GM18867 (cell line): ENCODE data around the gene SSB.
A peak's percentile ranks its signal among the peaks of the same experiment; 100 is the strongest.
"Not testable (repeated sequence)": the region's sequence is repeated elsewhere in the genome, so short reads cannot be mapped to it uniquely, and the experiment has no call there.

Experiments used
- ATAC-seq: cut with Tn5 transposase; IDR thresholded peaks from one replicate; pipeline ENCODE4 v1.9.1; 2021; ENCODE audit warnings: mild to moderate bottlenecking, moderate library complexity; ENCODE audit not compliant: unreplicated experiment

SSB gene

DNA sequence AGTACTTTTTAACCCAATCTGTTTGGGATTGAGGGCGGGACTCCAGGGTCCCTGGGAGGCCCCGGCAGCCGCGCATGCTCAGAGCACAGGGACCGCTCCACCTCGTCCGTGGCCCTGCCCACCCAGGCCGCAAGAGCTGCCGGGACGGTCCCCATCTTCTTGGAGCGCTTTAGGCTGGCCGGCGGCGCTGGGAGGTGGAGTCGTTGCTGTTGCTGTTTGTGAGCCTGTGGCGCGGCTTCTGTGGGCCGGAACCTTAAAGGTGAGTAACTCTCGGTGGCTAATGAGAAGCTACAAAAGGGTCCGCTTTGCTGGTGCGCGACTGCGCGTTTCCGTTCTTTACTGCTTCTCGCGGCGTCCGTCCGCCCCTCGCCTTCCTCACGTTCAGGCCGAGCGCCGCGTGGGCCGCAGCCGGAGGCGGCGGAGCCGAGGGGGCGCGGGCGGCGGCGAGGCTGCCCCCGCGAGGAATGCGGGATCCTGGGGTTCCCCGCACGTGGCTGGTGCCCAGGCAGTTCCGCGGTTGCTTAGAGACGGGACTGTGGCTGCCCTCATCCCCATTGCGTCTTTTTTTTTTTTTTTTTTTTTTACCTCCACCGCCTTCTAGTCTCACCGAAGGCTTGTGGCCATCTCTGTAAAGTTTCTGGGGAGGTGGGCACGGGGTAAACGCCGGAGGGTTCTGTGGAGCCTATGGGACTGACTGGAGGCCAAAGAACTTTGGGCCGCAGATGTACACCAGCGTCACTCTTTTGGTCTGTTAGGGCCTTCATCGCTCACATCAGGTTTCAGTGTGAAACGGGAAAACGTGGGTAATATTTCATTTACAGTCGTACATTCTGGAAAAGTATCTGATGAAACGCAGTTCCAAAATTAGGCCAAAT, at the start of gene SSB:
Gene SSB, plus strand, starts transcription at position 154 of the 875 bp plus-strand sequence. CDS start 2,090 bp downstream, outside the sequence.
- ATAC-seq: peak; percentile 97

GRCh38 chr2:169752752-169753151, 45.9 kb upstream of the SSB start:
- ATAC-seq: no peak

DNA sequence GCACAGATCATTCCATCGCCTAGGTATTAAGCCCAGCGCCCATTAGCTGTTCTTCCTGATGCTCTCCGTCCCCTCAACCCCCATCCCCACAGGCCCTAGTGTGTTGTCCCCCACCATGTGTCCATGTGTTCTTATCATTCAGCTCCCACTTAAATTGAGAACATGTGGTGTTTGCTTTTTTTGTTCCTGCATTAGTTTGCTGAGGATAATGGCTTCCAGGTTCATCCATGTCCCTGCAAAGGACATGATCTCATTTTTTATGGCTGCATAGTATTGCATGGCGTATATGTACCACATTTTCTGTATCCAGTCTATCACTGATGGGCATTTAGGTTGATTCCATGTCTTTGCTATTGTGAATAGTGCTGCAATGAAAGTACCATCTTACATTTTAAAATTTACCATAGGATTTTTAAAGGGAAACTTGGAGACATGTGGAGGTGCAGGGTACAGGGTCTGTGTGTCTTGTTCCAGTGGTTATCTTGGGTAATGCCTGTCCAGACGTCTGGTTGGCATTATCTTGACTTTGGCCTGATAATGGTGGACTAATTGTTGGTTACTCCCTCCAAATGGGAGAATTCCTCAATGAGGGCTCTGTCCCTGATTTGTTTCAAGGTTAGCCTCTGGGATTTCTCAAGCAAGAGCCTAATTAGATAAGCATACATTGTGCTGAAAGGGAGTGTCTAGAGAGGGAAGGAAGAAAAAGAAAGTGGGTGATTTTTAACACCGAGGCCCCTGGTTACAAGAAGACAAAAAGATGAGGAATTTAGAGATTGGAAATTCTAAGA, 43.4 kb upstream of the SSB start:
- no peak for ATAC-seq

- ATAC-seq: no peak
Observed at GRCh38 chr2:169756342-169756741, 42.3 kb upstream of the SSB start.

DNA sequence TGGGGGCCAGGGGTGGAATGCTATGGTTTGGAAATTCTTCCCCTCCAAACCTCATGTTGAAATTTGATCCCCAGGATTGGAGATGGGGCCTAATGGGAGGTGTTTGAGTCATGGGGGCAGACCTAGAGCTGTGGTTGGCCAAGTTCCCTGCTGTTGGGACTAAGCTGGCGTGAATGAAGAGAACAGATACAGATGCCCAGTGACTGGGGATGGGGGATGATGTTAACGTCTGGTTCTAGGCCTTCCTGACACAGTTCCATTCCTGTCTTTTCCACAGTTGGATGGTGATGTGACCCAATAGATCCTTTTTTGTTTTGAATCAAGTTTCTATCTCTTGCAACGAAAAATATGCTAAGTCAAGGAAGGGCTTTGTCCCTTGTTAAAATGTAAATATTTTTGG, 41.3 kb upstream of the SSB start:
- ATAC-seq: no peak

DNA sequence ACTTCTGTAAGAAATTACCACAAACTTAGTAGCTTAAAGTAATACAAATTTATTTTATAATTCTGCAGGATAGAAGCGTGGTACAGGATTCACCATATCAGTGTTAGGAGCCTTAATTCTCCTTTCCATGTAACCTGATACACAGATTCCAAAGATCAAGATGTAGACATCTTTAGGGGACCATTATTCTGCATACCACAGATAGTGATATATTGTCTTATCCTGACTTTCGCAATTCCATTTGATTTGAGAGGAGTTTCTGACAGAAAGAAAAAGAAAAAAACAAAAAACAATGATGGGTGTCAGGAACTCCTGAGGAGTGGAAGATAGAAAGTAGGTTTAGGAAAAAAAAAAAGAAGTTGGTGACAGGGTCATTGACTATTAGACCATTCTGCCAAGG, 40.9 kb upstream of the SSB start:
- ATAC-seq: no peak

- ATAC-seq: peak; percentile 62
Observed at GRCh38 chr2:169759987-169760386, 38.7 kb upstream of the SSB start.

DNA sequence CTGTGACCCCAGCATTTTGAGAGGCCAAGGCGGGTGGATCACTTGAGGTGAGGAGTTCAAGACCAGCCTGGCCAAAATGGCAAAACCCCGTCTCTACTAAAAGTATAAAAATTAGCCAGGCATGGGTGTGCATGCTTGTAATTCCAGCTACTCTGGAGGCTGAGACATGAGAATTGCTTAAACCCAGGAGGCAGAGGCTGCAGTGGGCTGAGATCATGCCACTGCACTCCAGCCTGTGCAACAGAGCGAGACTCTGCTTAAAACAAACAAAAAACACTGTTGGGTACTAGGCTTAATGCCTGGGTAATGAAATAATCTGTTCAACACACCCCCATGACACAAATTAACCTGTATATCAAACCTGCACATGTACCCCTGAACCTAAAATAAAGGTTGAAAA, 37.9 kb upstream of the SSB start:
- ATAC-seq: not testable (repeated sequence)

DNA sequence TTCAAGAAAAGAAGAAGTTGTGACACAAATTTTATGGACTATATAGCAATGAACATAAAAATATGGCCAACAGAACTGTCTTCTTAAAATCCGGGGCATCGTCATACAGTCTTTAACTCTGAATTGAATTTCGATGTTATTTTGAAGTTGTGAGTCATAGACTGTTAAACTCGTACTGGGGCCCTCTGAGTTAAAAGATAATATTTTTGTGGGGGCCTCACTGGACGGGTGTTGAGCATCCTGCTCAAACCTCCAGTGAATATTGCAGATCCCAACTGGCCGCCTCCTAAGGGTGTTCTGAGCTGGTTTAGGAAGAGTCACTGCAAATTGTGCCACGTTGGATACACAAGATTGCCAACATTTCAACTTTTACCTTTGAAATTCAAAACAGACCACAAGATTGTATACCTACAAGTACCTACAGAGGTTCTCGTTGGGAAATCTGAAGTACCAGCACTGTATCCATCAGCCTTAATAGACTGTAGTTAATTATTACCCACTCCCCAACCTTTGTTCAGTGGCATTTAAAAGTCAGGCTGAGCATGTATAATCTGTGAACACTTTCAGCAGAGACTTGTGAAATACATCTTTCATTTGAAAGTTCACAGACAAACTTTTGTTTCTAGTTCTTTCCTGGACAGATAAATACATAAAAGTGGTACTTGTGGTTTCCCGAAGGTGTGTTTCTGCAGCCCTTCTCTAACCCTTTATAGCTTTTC, 37.3 kb upstream of the SSB start:
- ATAC-seq: no peak

GRCh38 chr2:169761970-169762292, 36.7 kb upstream of the SSB start:
- no peak for ATAC-seq

- ATAC-seq: no peak
Observed at GRCh38 chr2:169765523-169765922, 33.1 kb upstream of the SSB start.

DNA sequence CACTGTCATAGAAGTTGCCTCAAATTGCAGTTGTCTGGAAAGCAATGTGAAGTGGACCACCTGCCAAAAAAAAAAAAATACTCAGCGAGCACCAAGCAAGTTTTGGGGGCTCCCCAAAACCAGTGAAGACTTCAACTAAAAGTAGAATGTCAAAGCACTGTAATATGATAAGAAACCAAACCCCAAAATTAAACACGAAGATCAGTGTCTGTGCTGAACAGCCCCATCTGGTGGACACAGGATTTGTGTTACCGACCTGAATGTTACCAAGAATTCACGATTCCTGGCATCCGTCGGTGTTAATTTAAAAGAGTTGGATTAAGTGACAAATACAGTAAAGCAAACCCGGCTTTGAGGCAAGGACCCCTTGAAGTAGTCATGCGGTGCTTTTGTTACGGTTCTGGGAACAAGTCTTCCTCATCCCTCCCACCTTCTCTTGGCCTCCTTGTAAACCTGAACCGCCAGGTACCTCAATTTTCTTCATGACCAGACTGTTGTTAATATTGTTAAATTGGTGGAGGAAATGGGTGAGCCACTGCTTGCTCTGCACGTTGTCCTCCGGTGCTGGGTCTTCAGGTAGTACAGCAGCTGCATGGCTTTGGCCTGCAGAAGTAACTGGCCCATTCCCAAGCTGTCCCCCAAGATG, 31.3 kb upstream of the SSB start:
- ATAC-seq: no peak

DNA sequence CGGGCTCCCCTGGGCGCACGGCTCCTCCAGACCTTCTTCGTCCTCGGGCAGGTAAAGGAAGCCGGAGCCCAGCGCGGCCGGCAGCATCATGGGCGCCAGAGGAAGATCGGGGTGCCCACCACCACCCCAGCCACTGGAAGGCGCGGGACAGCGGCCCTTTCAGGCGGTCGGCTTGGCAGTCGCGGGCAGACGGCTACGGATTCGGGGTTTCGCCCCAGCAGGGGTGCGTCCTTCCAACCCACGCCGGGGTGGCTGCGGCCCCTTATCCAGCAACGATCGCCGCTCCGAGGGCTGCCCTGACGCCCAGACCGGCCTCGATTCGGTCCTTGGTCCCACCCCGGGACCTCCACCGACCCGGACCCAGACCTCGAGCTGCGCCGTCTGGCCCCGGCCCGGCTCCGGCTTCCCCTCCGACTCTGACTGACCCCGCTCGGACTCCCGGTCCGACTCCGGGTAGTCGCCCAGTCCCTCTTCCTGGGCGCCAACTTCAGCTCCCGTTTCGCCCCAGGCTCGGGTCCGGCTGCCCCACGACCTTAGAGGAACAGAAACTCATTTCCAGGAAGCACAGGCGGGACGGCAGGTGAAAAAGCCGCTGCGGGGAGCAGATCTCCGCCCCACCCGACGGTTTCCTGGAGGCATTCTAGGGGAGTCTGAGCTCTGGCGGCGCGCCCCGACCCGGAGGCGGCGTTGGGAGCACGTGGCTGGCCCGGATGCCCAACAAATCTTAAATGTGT, 30.2 kb upstream of the SSB start:
- no peak for ATAC-seq

GRCh38 chr2:169771021-169771420, 27.6 kb upstream of the SSB start:
- no peak for ATAC-seq

GRCh38 chr2:169771612-169772011, 27.1 kb upstream of the SSB start:
- ATAC-seq: no peak

GRCh38 chr2:169772651-169773050, 26.0 kb upstream of the SSB start:
- ATAC-seq: no peak

DNA sequence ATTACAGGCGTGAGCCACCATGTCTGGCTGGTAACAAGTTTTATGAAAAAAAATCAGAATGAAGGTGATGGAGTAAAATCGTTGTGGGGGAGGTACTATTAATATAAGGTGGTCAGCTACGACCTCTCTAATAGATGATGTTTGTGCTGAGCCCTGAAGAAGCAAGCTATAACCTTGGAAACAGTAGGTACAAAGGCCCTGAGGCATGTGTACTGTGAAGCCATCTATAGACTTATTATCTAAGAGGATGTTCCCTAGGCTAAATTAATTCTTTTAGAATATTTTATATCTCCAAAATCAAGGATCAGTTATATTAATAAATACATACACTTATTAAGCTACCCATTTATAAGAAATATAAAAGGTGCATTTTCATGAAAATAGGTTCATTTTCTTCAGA, 23.3 kb upstream of the SSB start:
- ATAC-seq: no peak

- no peak for ATAC-seq
Observed at GRCh38 chr2:169775765-169776164, 22.9 kb upstream of the SSB start.

DNA sequence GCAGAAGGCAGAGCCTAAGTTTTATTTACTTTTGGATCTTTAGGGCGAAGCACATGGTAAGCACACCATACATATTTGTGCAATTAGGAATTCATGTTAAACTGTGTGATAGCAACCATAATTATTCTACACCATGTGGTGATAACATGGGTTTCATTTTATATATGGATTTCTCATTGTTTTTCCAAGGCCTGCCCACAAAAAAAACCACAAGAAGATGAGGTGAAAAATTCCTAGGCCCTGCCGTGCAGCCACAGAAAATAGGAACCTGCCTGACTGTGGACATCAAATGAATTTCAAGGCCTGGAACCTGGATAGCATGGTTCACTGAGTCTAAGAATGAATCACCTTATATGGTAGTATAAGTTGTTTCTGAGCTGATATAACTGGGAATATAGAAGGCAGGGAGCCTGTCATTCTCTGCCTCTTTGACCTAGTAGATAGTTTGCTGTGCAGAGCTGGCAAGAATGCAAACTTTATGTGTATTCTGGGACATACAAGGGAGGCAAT, 22.4 kb upstream of the SSB start:
- ATAC-seq: no peak

DNA sequence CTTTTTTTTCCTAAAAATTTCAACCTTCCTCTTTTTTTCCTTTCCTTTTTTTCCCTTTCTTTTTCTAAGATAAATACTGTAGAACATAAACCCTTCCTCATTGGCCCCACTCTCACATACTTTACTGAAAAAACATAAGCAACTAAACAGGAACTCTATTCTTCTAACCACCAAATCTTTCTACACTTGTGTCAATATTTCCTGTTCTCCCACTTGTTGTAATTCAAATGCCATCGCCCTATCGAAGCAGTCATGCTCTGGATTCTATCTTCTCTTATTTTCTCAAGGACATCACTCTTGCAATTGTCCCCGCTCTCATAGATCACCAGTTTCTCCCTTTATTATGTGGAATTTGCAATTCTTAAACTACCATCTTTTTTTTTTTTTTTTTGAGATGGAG, 20.2 kb upstream of the SSB start:
- ATAC-seq: no peak
